ENCODE data around the gene SPOCK1.

- TF ChIP-seq CTCF (CRISPR knock-in tag; IDR thresholded peaks at IDR 0.05): no peak
- TF ChIP-seq XBP1 (CRISPR knock-in tag; IDR thresholded peaks at IDR 0.05): no peak
- TF ChIP-seq, protein P1, sequence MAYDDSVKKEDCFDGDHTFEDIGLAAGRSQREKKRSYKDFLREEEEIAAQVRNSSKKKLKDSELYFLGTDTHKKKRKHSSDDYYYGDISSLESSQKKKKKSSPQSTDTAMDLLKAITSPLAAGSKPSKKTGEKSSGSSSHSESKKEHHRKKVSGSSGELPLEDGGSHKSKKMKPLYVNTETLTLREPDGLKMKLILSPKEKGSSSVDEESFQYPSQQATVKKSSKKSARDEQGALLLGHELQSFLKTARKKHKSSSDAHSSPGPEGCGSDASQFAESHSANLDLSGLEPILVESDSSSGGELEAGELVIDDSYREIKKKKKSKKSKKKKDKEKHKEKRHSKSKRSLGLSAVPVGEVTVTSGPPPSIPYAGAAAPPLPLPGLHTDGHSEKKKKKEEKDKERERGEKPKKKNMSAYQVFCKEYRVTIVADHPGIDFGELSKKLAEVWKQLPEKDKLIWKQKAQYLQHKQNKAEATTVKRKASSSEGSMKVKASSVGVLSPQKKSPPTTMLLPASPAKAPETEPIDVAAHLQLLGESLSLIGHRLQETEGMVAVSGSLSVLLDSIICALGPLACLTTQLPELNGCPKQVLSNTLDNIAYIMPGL (CRISPR knock-in tag; IDR thresholded peaks at IDR 0.05; ENCODE audit: borderline replicate concordance in 1 of 2, low read depth in 1 of 2): no peak
- no peak for TF ChIP-seq ZNF317 (CRISPR knock-in tag; IDR thresholded peaks at IDR 0.05)
- TF ChIP-seq MAFK (conservative IDR thresholded peaks at IDR 0.05 in 1 of 2, IDR thresholded peaks at IDR 0.05 in 1 of 2; ENCODE audit: low read length in 2 of 2): no peak
- no peak for TF ChIP-seq NFE2L1 (CRISPR knock-in tag; IDR thresholded peaks at IDR 0.05; ENCODE audit: borderline replicate concordance)
These were observed 133.8 kb downstream of the SPOCK1 start for GRCh38 chr5:137365126-137365865.
